GM10266 (cell line): ENCODE data around the gene F2RL3.

Experiments used
- DNase-seq: peaks from one replicate; pipeline ENCODE4 v3.0.0; 2012; ENCODE audit errors: extremely low spot score
- CTCF ChIP-seq: IDR thresholded peaks from 2 replicates; pipeline ENCODE4 v1.5.1; 2012; ENCODE audit warnings: mild to moderate bottlenecking, low read depth; ENCODE audit not compliant: control insufficient read depth, insufficient read depth; ENCODE audit errors: missing control alignments

Gene F2RL3

GRCh38 chr19:16921766-16922591, 33.2 kb downstream of the F2RL3 start:
- no peak for TF ChIP-seq CTCF
- DNase-seq: no peak

- no peak for TF ChIP-seq CTCF
- DNase-seq: no peak
Measured at GRCh38 chr19:16922592-16922934, 33.8 kb downstream of the F2RL3 start.

GRCh38 chr19:16922949-16923348, 34.1 kb downstream of the F2RL3 start:
- DNase-seq: no peak
- TF ChIP-seq CTCF: no peak

GRCh38 chr19:16927883-16928282, 39.1 kb downstream of the F2RL3 start:
- TF ChIP-seq CTCF: no peak
- no peak for DNase-seq

GRCh38 chr19:16928351-16928750, 39.6 kb downstream of the F2RL3 start:
- TF ChIP-seq CTCF: no peak
- DNase-seq: no peak

- no peak for DNase-seq
- no peak for TF ChIP-seq CTCF
Measured at GRCh38 chr19:16928916-16929315, 40.1 kb downstream of the F2RL3 start.

GRCh38 chr19:16930753-16931152, 42.0 kb downstream of the F2RL3 start:
- TF ChIP-seq CTCF: no peak

More at GRCh38 chr19:16930753-16931152, 42.0 kb downstream of the F2RL3 start:
- no peak for DNase-seq
